Testis (tissue), 2 donors: ENCODE data around the gene DLAT.

ENCODE experiments used
- CTCF ChIP-seq, 3 experiments: fragments of 450-650 bp in 2 of 3; fragments of 200-600 bp in 1 of 3; sonication (generic) in 1 of 3; IDR thresholded peaks; one replicate each; pipeline ENCODE4 v1.5.1; 2016 to 2019; ENCODE audit warnings: antibody characterized with exemption in 3 of 3, mild to moderate bottlenecking in 2 of 3, moderate library complexity in 1 of 3
- POLR2A ChIP-seq: fragments of 450-650 bp; IDR thresholded peaks from one replicate; pipeline ENCODE4 v1.6.1; 2017; ENCODE audit warnings: antibody characterized with exemption, mild to moderate bottlenecking, moderate library complexity

GRCh38 chr11:111981270-111981669 lies 43.9 kb upstream of the DLAT start:
- TF ChIP-seq CTCF (IDR thresholded peaks at IDR 0.05) (no peak), POLR2A (no peak)
